ENCODE results near the gene PKIG. TPM values are rescaled to one million over a fixed set of nuclear protein-coding genes. Genes with fewer than 3 reads are reported as not detected.

PKIG gene
- total RNA-seq, 1 experiment from 2014 or later: 27.0 TPM

DNA sequence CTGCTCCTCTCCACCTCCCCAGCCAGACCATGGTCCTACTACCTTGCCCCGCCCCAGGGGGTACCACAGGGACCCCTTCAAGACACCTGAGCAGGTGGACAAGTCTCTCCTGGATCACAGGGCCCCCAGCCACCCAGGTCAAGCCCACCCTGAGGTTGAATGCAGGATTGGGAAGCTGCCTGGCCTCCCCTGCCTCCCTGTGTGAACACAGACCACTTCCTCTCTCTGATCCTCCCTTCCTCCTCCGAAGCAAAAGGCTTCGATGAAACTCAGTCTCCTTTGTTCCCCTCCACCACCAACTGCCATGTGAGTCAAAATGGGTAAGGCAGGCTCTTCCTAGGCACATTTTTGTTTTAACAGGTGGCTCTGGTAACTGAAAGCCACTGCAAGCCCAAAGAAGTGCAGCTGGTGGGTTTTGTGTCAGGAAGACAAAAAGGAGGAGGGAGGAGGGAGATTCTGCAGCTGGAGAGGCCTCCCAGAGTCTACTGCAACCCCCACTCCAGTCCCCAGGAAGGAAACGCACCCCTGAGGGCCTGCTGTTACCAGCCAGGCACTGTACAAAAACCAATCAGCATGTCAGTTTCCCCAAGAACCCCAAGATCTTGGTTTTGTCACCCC is 63.8 kb downstream of the PKIG start:
- Histone ChIP-seq H3K9me3 (ENCODE audit: control insufficient read depth, low read depth, low read length) (no peaks in the 10 kb centered on the region), H2AFZ (ENCODE audit: low read length) (no peak overlapping the region), H3K14ac (ENCODE audit: insufficient read depth, low read length) (no peak overlapping the region), H2BK5ac (ENCODE audit: insufficient read length, low read length) (no peak overlapping the region), H3K18ac (ENCODE audit: insufficient read length, low read depth, low read length) (no peak overlapping the region), H3K27ac (ENCODE audit: insufficient read length, low read depth, low read length) (no peak overlapping the region), H2BK120ac (ENCODE audit: low read depth, low read length, poor library complexity, severe bottlenecking) (no peak overlapping the region), H3K27me3 (ENCODE audit: insufficient read depth, low read length) (no peaks in the 10 kb centered on the region; the same call in 1 of the 2 replicates), H3K79me1 (ENCODE audit: insufficient read depth, low read depth, low read length, poor library complexity, severe bottlenecking) (no peaks in the 10 kb centered on the region), H3T11ph (ENCODE audit: low read length) (no peak overlapping the region), H4K8ac (replicated peaks; ENCODE audit: insufficient read length, low read depth, low read length) (no peak overlapping the region), H2BK15ac (ENCODE audit: low read depth, low read length) (no peak overlapping the region), H3K4me1 (ENCODE audit: insufficient read depth, low read length) (peaks cover 20% of the 10 kb centered on the region; the same call in 1 of the 2 replicates), H2BK12ac (ENCODE audit: insufficient read length, low read depth, low read length) (no peak overlapping the region), H3K79me2 (ENCODE audit: insufficient read depth, low read length) (no peaks in the 10 kb centered on the region), H2BK20ac (ENCODE audit: low read depth, low read length, poor library complexity, severe bottlenecking) (no peak overlapping the region), H2AK5ac (ENCODE audit: insufficient read length, low read length) (no peak overlapping the region), H3K4me2 (ENCODE audit: insufficient read depth, insufficient read length, low read length) (no peak overlapping the region), H4K91ac (ENCODE audit: insufficient read length, low read depth, low read length) (no peak overlapping the region), H3K56ac (ENCODE audit: insufficient read length, low read depth, low read length) (no peak overlapping the region), H4K20me1 (ENCODE audit: control insufficient read depth, insufficient read depth, insufficient read length) (no peaks in the 10 kb centered on the region), H3K4ac (ENCODE audit: low read depth, low read length) (no peak overlapping the region), H3K23me2 (ENCODE audit: insufficient read length, low read depth, low read length, poor library complexity, severe bottlenecking) (peaks cover under 1% of the 10 kb centered on the region), H4K5ac (ENCODE audit: insufficient read length, low read depth, low read length) (no peak overlapping the region), H3K23ac (ENCODE audit: insufficient read length, low read depth, low read length) (no peak overlapping the region), H3K9ac (ENCODE audit: extremely low read depth, insufficient read length, low read length) (no peak overlapping the region)
- DNase-seq: peak; percentile 42
- Mint-ChIP-seq H3K27ac (peak overlapping the region; percentile 10 to 91 (median 18); a peak in 6 of 7 replicates), H3K4me3 (no peak overlapping the region), H3K9me3 (no peaks in the 10 kb centered on the region), H3K27me3 (ENCODE audit: low read depth) (peaks cover 9% of the 10 kb centered on the region), H3K4me1 (peaks cover 58 to 67% of the 10 kb centered on the region in 2 experiments), H3K36me3 (ENCODE audit: insufficient read depth in 1 of 3, low read depth in 3 of 3) (peaks cover 0 to 4% (median 4%) of the 10 kb centered on the region in 3 experiments; a peak in 3 of 7 replicates)
- WGBS (ENCODE audit: extremely low coverage, insufficient read length, low lambda C conversion rate): no CpG with 5 or more reads among the region's 4 CpGs
- TF ChIP-seq CTCF (conservative IDR thresholded peaks at IDR 0.05): no peak
